ENCODE data around the gene PNLIPRP3.

PNLIPRP3 gene

GRCh38 chr10:116398224-116398623 is 29.4 kb upstream of the PNLIPRP3 start:
- no peaks in the 10 kb centered on the region for H3K9me3 ChIP-seq (replicated peaks; ENCODE audit: insufficient read depth, low read length)
- no peak overlapping the region for H3K4me3 ChIP-seq (ENCODE audit: low read length)
- no peaks in the 10 kb centered on the region for H3K27me3 ChIP-seq (replicated peaks; ENCODE audit: insufficient read depth, low read length)
- H2AFZ ChIP-seq (ENCODE audit: low read length): no peak overlapping the region
- no peak overlapping the region for H3K9ac ChIP-seq (ENCODE audit: low read length)
- H3K4me1 ChIP-seq (ENCODE audit: low read length): no peaks in the 10 kb centered on the region
- H3K36me3 ChIP-seq (replicated peaks; ENCODE audit: insufficient read depth, low read length): no peaks in the 10 kb centered on the region
- H3K4me2 ChIP-seq (ENCODE audit: low read depth, low read length): no peak overlapping the region
- no peak for TF ChIP-seq EZH2phosphoT487 (IDR thresholded peaks at IDR 0.05; ENCODE audit: low read length)
- TF ChIP-seq CTCF (IDR thresholded peaks at IDR 0.05; ENCODE audit: low read length): no peak
- TF ChIP-seq EZH2 (optimal IDR thresholded peaks at IDR 0.05; ENCODE audit: low read depth, low read length): no peak
- no peaks in the 10 kb centered on the region for H3K79me2 ChIP-seq (ENCODE audit: low read length)
- H3K27ac ChIP-seq (ENCODE audit: low read length): no peak overlapping the region
- H3K9me2 ChIP-seq (replicated peaks; ENCODE audit: insufficient read depth, low read length): no peaks in the 10 kb centered on the region
- no peak for DNase-seq
- no peaks in the 10 kb centered on the region for H4K20me1 ChIP-seq (ENCODE audit: insufficient read depth, low read length)
- H3F3A ChIP-seq (ENCODE audit: insufficient read depth, low read length): no peaks in the 10 kb centered on the region

DNA sequence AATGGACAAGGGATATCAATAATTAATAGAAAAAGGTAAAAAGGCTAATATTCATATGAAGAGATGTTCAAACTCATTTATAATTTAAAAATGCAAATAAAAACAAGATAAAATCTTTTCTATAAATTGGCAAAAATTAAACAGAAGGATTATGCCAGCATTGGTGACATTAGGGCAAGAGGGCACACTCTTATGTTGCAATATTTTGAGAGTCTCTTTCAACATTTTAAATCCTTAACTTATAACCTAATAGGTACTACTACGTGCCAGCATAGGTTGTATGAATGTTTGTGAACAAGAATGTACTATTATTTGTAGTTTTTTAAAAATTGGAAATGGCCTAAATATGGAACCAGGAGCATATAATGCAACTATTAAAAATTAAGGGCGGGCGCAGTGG is 24.8 kb upstream of the PNLIPRP3 start:
- Histone ChIP-seq H2AFZ (ENCODE audit: low read length) (no peak overlapping the region), H3K79me2 (ENCODE audit: low read length) (no peaks in the 10 kb centered on the region), H3K9me3 (replicated peaks; ENCODE audit: insufficient read depth, low read length) (no peaks in the 10 kb centered on the region), H4K20me1 (ENCODE audit: insufficient read depth, low read length) (no peaks in the 10 kb centered on the region), H3F3A (ENCODE audit: insufficient read depth, low read length) (no peaks in the 10 kb centered on the region), H3K27ac (ENCODE audit: low read length) (no peak overlapping the region), H3K4me1 (ENCODE audit: low read length) (no peaks in the 10 kb centered on the region), H3K4me2 (ENCODE audit: low read depth, low read length) (no peak overlapping the region), H3K27me3 (replicated peaks; ENCODE audit: insufficient read depth, low read length) (no peaks in the 10 kb centered on the region), H3K4me3 (ENCODE audit: low read length) (no peak overlapping the region), H3K9me2 (replicated peaks; ENCODE audit: insufficient read depth, low read length) (no peaks in the 10 kb centered on the region), H3K9ac (ENCODE audit: low read length) (no peak overlapping the region), H3K36me3 (replicated peaks; ENCODE audit: insufficient read depth, low read length) (no peaks in the 10 kb centered on the region)
- DNase-seq: no peak
- no peak for TF ChIP-seq EZH2phosphoT487 (IDR thresholded peaks at IDR 0.05; ENCODE audit: low read length)
- no peak for TF ChIP-seq CTCF (IDR thresholded peaks at IDR 0.05; ENCODE audit: low read length)
- no peak for TF ChIP-seq EZH2 (optimal IDR thresholded peaks at IDR 0.05; ENCODE audit: low read depth, low read length)

DNA sequence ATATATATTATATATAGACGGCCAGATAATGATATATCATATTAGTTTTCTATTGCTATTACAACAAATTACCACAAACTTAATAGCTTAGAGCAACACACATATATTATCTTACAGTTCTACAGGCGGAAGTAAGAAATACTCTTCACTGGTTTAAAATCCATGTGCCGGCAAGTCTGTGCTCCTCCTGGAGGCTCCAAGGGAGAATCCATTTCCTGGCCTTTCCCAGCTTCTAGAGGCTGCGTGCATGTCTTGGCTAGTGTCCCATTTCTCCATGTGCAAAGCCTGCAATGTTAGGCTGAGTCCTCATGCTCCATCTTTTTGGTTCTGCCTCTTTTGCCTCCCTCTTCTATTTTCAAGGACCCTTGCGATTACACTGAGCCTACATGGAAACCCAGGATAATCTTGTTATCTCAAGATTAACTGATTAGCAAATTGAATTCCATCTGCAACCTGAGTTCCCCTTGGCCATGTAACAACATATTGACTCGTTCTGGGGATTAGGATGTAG is 23.9 kb upstream of the PNLIPRP3 start:
- DNase-seq: no peak
- Histone ChIP-seq H3K4me1 (ENCODE audit: low read length) (no peaks in the 10 kb centered on the region), H3K27me3 (replicated peaks; ENCODE audit: insufficient read depth, low read length) (no peaks in the 10 kb centered on the region), H3K79me2 (ENCODE audit: low read length) (no peaks in the 10 kb centered on the region), H2AFZ (ENCODE audit: low read length) (no peak overlapping the region), H3K9ac (ENCODE audit: low read length) (no peak overlapping the region), H3K9me3 (replicated peaks; ENCODE audit: insufficient read depth, low read length) (no peaks in the 10 kb centered on the region), H3K4me2 (ENCODE audit: low read depth, low read length) (no peak overlapping the region), H4K20me1 (ENCODE audit: insufficient read depth, low read length) (no peaks in the 10 kb centered on the region), H3F3A (ENCODE audit: insufficient read depth, low read length) (no peaks in the 10 kb centered on the region), H3K36me3 (replicated peaks; ENCODE audit: insufficient read depth, low read length) (no peaks in the 10 kb centered on the region), H3K4me3 (ENCODE audit: low read length) (no peak overlapping the region), H3K9me2 (replicated peaks; ENCODE audit: insufficient read depth, low read length) (no peaks in the 10 kb centered on the region), H3K27ac (ENCODE audit: low read length) (no peak overlapping the region)
- TF ChIP-seq CTCF (IDR thresholded peaks at IDR 0.05; ENCODE audit: low read length) (no peak), EZH2 (optimal IDR thresholded peaks at IDR 0.05; ENCODE audit: low read depth, low read length) (no peak), EZH2phosphoT487 (IDR thresholded peaks at IDR 0.05; ENCODE audit: low read length) (no peak)
